Measurements from ENCODE around the gene PARD3B. TPM values are rescaled to one million over a fixed set of nuclear protein-coding genes. Genes with fewer than 3 reads are reported as not detected.

PARD3B gene
- total RNA-seq, 1 experiment from 2014 or later: 7.6 TPM

DNA sequence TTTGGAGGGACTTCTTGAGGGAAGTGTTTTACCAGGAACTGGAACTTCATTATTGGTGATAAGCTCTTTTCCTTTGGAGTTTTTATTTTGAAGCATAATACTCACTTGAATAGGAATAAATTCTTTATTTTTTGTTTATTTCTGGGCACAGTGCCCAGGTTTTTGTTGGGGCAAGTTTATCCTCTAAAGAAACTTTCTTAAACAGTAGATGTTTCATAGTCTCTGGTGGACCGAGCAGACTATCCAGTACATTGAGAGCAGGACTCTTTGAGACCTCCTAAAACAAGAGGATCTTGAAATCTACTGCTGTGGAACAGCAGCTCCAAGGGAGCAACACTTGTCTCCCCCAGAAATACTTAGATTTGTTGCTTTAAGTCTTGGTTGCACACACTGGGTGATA lies 109.4 kb downstream of the PARD3B start:
- H4K20me1 ChIP-seq (ENCODE audit: insufficient read depth): no peaks in the 10 kb centered on the region
- no peak overlapping the region for H2AFZ ChIP-seq
- no peak overlapping the region for H3K4me2 ChIP-seq
- CTCF ChIA-PET: no interaction called here
- H3K36me3 ChIP-seq (ENCODE audit: low read depth): no peaks in the 10 kb centered on the region
- H3K27me3 ChIP-seq (ENCODE audit: insufficient read depth, low read depth): no peaks in the 10 kb centered on the region
- intact Hi-C loops (cut with micrococcal nuclease; ENCODE audit: unreplicated experiment): no loop called here
- no peaks in the 10 kb centered on the region for H3K9me2 ChIP-seq (ENCODE audit: insufficient read depth)
- no peak overlapping the region for H3K4me3 ChIP-seq
- H3K27ac ChIP-seq: no peak overlapping the region
- H3K4me1 ChIP-seq (replicated peaks; ENCODE audit: insufficient read depth): no peaks in the 10 kb centered on the region
- BruUV-seq (replicated peaks): no TSS peak
- TF ChIP-seq CTCF (conservative IDR thresholded peaks at IDR 0.05): no peak
- no peak for TF ChIP-seq EZH2 (IDR thresholded peaks at IDR 0.05; ENCODE audit: low read depth)
- DNase-seq: no peak
- POLR2A ChIA-PET (ENCODE audit: unreplicated experiment): no interaction called here
- no peaks in the 10 kb centered on the region for H3F3A ChIP-seq (ENCODE audit: insufficient read depth, low read depth)
- peaks cover 3% of the 10 kb centered on the region for H3K9me3 ChIP-seq (ENCODE audit: insufficient read depth, low read depth)
- H3K79me2 ChIP-seq (ENCODE audit: low read depth): no peaks in the 10 kb centered on the region

- Histone ChIP-seq H3K4me2 (no peak overlapping the region), H3K9me3 (ENCODE audit: insufficient read depth, low read depth) (peaks cover 3% of the 10 kb centered on the region), H3K4me1 (replicated peaks; ENCODE audit: insufficient read depth) (no peaks in the 10 kb centered on the region), H4K20me1 (ENCODE audit: insufficient read depth) (no peaks in the 10 kb centered on the region), H3K4me3 (no peak overlapping the region), H3K79me2 (ENCODE audit: low read depth) (no peaks in the 10 kb centered on the region), H3K27ac (no peak overlapping the region), H3K36me3 (ENCODE audit: low read depth) (no peaks in the 10 kb centered on the region), H3F3A (ENCODE audit: insufficient read depth, low read depth) (no peaks in the 10 kb centered on the region), H3K27me3 (ENCODE audit: insufficient read depth, low read depth) (no peaks in the 10 kb centered on the region), H3K9me2 (ENCODE audit: insufficient read depth) (no peaks in the 10 kb centered on the region), H2AFZ (no peak overlapping the region)
- no peak for DNase-seq
- BruUV-seq (replicated peaks): no TSS peak
- ChIA-PET CTCF (no interaction called here), POLR2A (ENCODE audit: unreplicated experiment) (interaction anchor here (0.5 kb wide), 1 partner anchor 194 kb away, joined by 6 read pairs; no protein-coding TSS in a partner anchor)
- TF ChIP-seq EZH2 (IDR thresholded peaks at IDR 0.05; ENCODE audit: low read depth) (no peak), CTCF (conservative IDR thresholded peaks at IDR 0.05) (no peak)
- intact Hi-C loops (cut with micrococcal nuclease; ENCODE audit: unreplicated experiment): no loop called here
These were observed 109.8 kb downstream of the PARD3B start for GRCh38 chr2:204655101-204655500.

DNA sequence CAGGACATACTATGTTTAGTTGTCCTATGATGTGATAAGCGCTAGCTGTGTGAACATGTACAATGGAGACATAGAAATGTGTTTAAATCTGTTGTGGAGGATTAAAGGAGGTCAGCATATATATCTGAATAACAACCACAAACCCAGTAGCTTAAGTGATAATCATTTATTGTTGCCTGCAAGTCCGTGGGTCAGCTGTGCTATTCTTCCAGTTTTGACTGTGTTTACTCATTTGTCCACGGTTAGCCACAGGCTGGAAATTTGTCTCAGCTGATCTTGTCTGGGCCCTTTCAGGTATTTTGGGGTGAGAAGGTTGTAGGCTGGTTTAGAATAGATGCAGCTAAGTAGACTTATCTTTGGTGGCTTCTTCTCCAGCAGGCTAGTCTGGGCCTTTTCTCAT lies 110.4 kb downstream of the PARD3B start:
- intact Hi-C loops (cut with micrococcal nuclease; ENCODE audit: unreplicated experiment): no loop called here
- no TSS peak for BruUV-seq (replicated peaks)

More for the DNA sequence above, 110.4 kb downstream of the PARD3B start:
- Histone ChIP-seq H3K4me2 (no peak overlapping the region), H3K79me2 (ENCODE audit: low read depth) (no peaks in the 10 kb centered on the region), H3K9me2 (ENCODE audit: insufficient read depth) (no peaks in the 10 kb centered on the region), H4K20me1 (ENCODE audit: insufficient read depth) (no peaks in the 10 kb centered on the region), H3F3A (ENCODE audit: insufficient read depth, low read depth) (no peaks in the 10 kb centered on the region), H2AFZ (no peak overlapping the region), H3K27ac (no peak overlapping the region), H3K9me3 (ENCODE audit: insufficient read depth, low read depth) (peaks cover 3% of the 10 kb centered on the region), H3K4me3 (no peak overlapping the region), H3K4me1 (replicated peaks; ENCODE audit: insufficient read depth) (no peaks in the 10 kb centered on the region), H3K36me3 (ENCODE audit: low read depth) (no peaks in the 10 kb centered on the region), H3K27me3 (ENCODE audit: insufficient read depth, low read depth) (no peaks in the 10 kb centered on the region)
- DNase-seq: no peak
- POLR2A ChIA-PET (ENCODE audit: unreplicated experiment): interaction anchor here (0.5 kb wide), 1 partner anchor 194 kb away, joined by 6 read pairs; no protein-coding TSS in a partner anchor
- CTCF ChIA-PET: no interaction called here
- TF ChIP-seq EZH2 (IDR thresholded peaks at IDR 0.05; ENCODE audit: low read depth) (no peak), CTCF (conservative IDR thresholded peaks at IDR 0.05) (no peak)

Data from PC-9 (cell line).